Pancreas (tissue), 10 donors: ENCODE data around the gene CPEB4. TPM values are rescaled to one million over a fixed set of nuclear protein-coding genes. Genes with fewer than 3 reads are reported as not detected.

ENCODE experiments used
- ATAC-seq, 4 donors: fragments of 200-7000 bp; cut with Tn5 transposase; one replicate each; pipeline versions ENCODE4 v1.8.0 to v1.9.1; 2020; ENCODE audit warnings: mild to moderate bottlenecking in 4 of 4, moderate library complexity in 4 of 4
- DNase-seq, 6 donors: peaks; one replicate each; pipeline ENCODE4 v3.0.0-alpha.2; 2020
- FAIRE-seq: peaks from 2 replicates; lab custom pipeline; 2012; peaks lifted over from hg19 to GRCh38; lab: Jason Lieb, UNC
- H3K27ac ChIP-seq, 4 donors: fragments of 200-600 bp; sonication (generic); 1 replicate in 3 of 4; 2 replicates in 1 of 4; pipeline versions ENCODE4 v1.5.0 to v1.8.0; 2020
- H3K27me3 ChIP-seq, 4 donors: fragments of 200-600 bp; one replicate each; pipeline ENCODE4 v1.8.0; 2021
- H3K36me3 ChIP-seq, 3 donors: fragments of 200-600 bp; sonication (generic) in 1 of 3; one replicate each; pipeline versions ENCODE4 v1.5.0 to v1.8.0; 2020 to 2021
- H3K4me1 ChIP-seq, 3 donors: fragments of 200-600 bp; one replicate each; pipeline ENCODE4 v1.8.0; 2021
- H3K4me3 ChIP-seq, 4 donors: fragments of 200-600 bp; sonication (generic) in 2 of 4; one replicate each; pipeline versions ENCODE4 v1.5.0 to v1.8.0; 2020 to 2021
- H3K9me3 ChIP-seq, 4 donors: fragments of 200-600 bp; one replicate each; pipeline ENCODE4 v1.8.0; 2021
- WGBS, 2 donors: extraction: QIAGEN DNeasy Blood & Tissue Kit; methylation state at CpG; one replicate each; pipeline ENCODE4 v1.1.7; 2013; 5-methylcytosine and 5-hydroxymethylcytosine counted together
- intact Hi-C, 3 donors: fragments of 100-400 bp; cut with DNase I; formaldehyde crosslinking; loops; one replicate each; pipeline versions ENCODE4 v1.11.1 to v1.14.2; 2022
- polyA plus RNA-seq, 2 donors: library from polyadenylated mRNA; stranded (reverse); fragments of 200-250 nt; gene quantifications; one replicate each; pipeline ENCODE4 v1.2.3, GENCODE V29; 2013
- total RNA-seq, 6 donors: library from RNA; stranded (reverse); fragmentation: NEBNext Ultra II Directional in 4 of 6; extraction: Animal tissue kit (Norgen Biotek cat#: 25700) in 4 of 6; gene quantifications; one replicate each; pipeline versions ENCODE4 v1.2.1 to v1.2.4, GENCODE V29; 2021 to 2023
- TF ChIP-seq, protein P1 (sequence below), 4 donors: fragments of 200-600 bp; sonication (generic) in 3 of 4; IDR thresholded peaks; one replicate each; pipeline versions ENCODE4 v1.5.0 to v1.8.0; 2021; ENCODE audit warnings: antibody characterized with exemption in 4 of 4
- donor health status: healthy with polysubstance abuse.
- donor health status: DM: no; HTN: no; CAD: no; lungs with moderate emphysema.
- donor health status: DM: no; HTN: no; CAD: no.
- donor health status: control.
- donor health status: control.
- donor health status: Bipolar disorder and iron deficiency.
- donor health status: DM: yes; HTN: yes; CAD: no.
- donor health status: DM: no; HTN: no; CAD: no.
- donor health status: DM: no; HTN: no; CAD: no.
- donor health status: DM: yes; HTN: yes; CAD: no.

CPEB4 gene
- total and polyA plus RNA-seq, 8 donors: 11.6 to 51.2 (median 26.2) TPM

DNA sequence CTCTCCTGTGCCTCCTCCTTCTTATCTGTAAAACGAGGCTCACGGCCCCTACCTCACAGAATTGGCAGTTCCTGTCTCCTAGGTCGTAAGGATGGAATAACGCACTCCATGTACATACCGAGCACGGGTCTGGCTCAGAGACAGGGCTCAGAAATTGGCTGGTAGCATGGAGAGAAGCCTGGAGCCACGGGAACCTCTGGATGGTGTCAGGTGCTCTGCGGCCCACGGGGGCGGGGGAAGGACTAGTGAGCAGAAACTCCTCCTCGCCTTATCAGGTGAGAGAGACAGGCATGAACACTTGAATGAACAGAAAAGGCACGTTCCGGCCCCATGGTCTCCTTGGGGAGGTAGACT, 85.4 kb downstream of the CPEB4 start:
- DNase-seq (peak; percentile 64 to 82 (median 72)), ATAC-seq (peak; percentile 80 to 86 (median 84)), FAIRE-seq (no peak)
- Histone ChIP-seq H3K27ac (peak overlapping the region in 2 of 4 donors; percentile 71 to 74), H3K27me3 (no peaks in the 10 kb centered on the region), H3K4me3 (peak overlapping the region; percentile 26 to 54 (median 44)), H3K9me3 (no peaks in the 10 kb centered on the region), H3K4me1 (peaks cover 0 to 3% (median 0%) of the 10 kb centered on the region in 3 donors), H3K36me3 (no peaks in the 10 kb centered on the region)
- 1 to 3% methylated on average over 13 of the region's 13 CpGs for WGBS, 2 donors
- intact Hi-C loops: loop anchor here in 2 of 3 donors (5.0 kb wide), 2 partner anchors 341 to 356 kb away; partner anchors contain the start of gene BOD1 (in 1 of the 2)
- TF ChIP-seq, protein P1, sequence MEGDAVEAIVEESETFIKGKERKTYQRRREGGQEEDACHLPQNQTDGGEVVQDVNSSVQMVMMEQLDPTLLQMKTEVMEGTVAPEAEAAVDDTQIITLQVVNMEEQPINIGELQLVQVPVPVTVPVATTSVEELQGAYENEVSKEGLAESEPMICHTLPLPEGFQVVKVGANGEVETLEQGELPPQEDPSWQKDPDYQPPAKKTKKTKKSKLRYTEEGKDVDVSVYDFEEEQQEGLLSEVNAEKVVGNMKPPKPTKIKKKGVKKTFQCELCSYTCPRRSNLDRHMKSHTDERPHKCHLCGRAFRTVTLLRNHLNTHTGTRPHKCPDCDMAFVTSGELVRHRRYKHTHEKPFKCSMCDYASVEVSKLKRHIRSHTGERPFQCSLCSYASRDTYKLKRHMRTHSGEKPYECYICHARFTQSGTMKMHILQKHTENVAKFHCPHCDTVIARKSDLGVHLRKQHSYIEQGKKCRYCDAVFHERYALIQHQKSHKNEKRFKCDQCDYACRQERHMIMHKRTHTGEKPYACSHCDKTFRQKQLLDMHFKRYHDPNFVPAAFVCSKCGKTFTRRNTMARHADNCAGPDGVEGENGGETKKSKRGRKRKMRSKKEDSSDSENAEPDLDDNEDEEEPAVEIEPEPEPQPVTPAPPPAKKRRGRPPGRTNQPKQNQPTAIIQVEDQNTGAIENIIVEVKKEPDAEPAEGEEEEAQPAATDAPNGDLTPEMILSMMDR (IDR thresholded peaks at IDR 0.05): no peak

DNA sequence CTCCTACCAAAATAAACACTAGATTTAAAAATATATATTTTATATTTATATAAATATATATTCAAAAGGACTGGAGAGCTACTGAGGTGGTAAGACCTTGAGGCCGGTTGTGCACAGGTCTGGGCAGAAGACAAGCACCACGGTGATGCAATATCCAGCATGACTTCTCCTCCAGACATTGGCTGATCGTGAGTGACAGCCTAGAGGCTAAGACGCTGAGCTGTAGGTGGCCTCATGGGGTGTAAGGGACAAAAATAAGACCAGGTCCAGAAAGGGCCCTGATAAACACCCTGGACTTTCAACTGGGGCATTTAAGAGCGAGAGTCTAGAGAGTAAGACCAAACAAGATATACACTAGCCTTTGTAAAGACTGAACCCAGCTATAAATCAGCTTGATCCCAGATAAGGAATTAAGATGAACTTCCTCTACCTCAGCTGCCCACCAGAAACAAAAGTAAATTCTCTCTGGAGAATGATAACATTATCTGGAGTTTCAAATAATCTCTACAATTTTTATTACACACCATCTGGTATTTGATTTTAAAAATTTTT, 86.6 kb downstream of the CPEB4 start:
- DNase-seq (no peak), ATAC-seq (no peak), FAIRE-seq (no peak)
- 67 to 75% methylated on average over 5 of the region's 5 CpGs for WGBS, 2 donors
- Histone ChIP-seq H3K27ac (no peak overlapping the region), H3K27me3 (no peaks in the 10 kb centered on the region), H3K9me3 (no peaks in the 10 kb centered on the region), H3K36me3 (no peaks in the 10 kb centered on the region), H3K4me3 (no peak overlapping the region), H3K4me1 (peaks cover 0 to 3% (median 0%) of the 10 kb centered on the region in 3 donors)
- intact Hi-C loops: loop anchor here in 2 of 3 donors (5.0 kb wide), 2 partner anchors 342 to 357 kb away; partner anchors contain the start of gene BOD1 (in 1 of the 2)
- TF ChIP-seq, protein P1 (IDR thresholded peaks at IDR 0.05): no peak

DNA sequence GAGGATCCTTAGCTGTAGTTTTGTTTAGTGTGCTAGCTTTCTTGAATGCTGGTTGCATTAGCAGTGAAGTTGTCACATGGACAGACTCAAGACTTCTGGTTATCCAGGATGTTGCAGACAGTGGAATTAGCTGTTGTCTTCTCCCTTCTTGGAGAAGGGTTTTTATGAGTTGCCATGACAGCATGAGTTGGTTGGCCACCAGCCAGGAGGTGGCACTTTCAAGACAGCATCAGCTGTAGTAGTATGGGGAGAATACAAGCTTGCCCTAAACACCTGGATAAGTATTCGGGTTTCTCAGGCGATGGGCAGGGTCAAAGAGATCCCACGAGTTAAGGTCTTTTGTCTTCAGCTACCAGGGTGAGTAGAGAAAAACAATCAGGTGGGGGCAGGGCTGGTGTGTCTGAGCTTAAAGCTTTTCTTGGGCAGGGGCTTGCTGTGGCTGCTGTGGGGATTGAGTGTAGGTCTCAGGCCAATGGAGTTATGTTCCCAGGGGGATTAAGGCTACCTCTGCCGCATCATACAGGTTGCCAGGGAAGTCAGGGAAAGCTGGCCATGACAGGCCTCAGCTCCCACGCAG, 93.1 kb downstream of the CPEB4 start:
- FAIRE-seq (no peak), ATAC-seq (no peak), DNase-seq (peak in 1 of 6 donors; percentile 20)
- no peaks in the 10 kb centered on the region for H3K4me1 ChIP-seq
- H3K27ac ChIP-seq: no peak overlapping the region
- H3K9me3 ChIP-seq: no peaks in the 10 kb centered on the region
- intact Hi-C loops: no loop called here
- WGBS, 2 donors: 71 to 74% methylated on average over 5 of the region's 5 CpGs
- H3K4me3 ChIP-seq: no peak overlapping the region
- no peaks in the 10 kb centered on the region for H3K27me3 ChIP-seq
- TF ChIP-seq, protein P1 (IDR thresholded peaks at IDR 0.05): no peak
- no peaks in the 10 kb centered on the region for H3K36me3 ChIP-seq

DNA sequence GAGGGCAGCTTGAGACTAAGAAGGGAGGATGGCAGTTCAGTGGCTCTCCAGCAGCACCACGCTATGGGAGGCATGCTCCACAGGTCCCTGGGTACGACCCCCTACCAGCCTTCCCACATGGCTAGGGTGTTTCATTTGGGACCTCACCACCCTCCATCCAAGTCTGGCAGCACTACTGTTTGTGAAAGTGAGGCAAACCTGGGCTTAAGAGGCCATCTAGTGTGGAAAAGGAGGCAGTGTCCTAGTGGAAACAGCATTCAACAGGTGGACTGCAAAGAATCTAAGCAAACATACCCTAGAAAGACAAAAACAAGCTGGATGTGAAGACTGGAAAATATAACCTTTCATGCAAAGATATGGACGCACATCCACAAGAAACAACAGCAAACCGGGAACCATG, 96.1 kb downstream of the CPEB4 start:
- TF ChIP-seq, protein P1 (IDR thresholded peaks at IDR 0.05): peak in 2 of 4 donors; percentile 16 to 21
- no peaks in the 10 kb centered on the region for H3K36me3 ChIP-seq
- H3K9me3 ChIP-seq: no peaks in the 10 kb centered on the region
- no peak for DNase-seq
- H3K4me1 ChIP-seq: no peaks in the 10 kb centered on the region
- no peak overlapping the region for H3K4me3 ChIP-seq
- no peak overlapping the region for H3K27ac ChIP-seq
- WGBS, 2 donors: 34 to 38% methylated on average over 4 of the region's 4 CpGs
- FAIRE-seq: no peak
- ATAC-seq: peak in 3 of 4 donors; percentile 65 to 81 (median 78)
- H3K27me3 ChIP-seq: no peaks in the 10 kb centered on the region
- intact Hi-C loops: no loop called here
